Raji (cell line): Measurements from ENCODE around the gene MEOX2.

Source experiments
- POLR2A ChIP-seq: IDR thresholded peaks from 2 replicates; pipeline ENCODE4 v1.6.1; 2011; ENCODE audit warnings: low read depth, low read length, control low read depth; ENCODE audit not compliant: insufficient read depth

The MEOX2 gene

GRCh38 chr7:15685358-15686294 is 857 bp downstream of the MEOX2 start:
- TF ChIP-seq POLR2A: no peak

GRCh38 chr7:15684871-15685270 is 1.6 kb downstream of the MEOX2 start:
- no peak for TF ChIP-seq POLR2A

GRCh38 chr7:15684111-15684800 is 2.2 kb downstream of the MEOX2 start:
- no peak for TF ChIP-seq POLR2A

GRCh38 chr7:15682751-15683245 is 3.7 kb downstream of the MEOX2 start:
- TF ChIP-seq POLR2A: no peak

- TF ChIP-seq POLR2A: no peak
Measured at GRCh38 chr7:15682111-15682510, 4.4 kb downstream of the MEOX2 start.

- no peak for TF ChIP-seq POLR2A
Measured at GRCh38 chr7:15681631-15682030, 4.9 kb downstream of the MEOX2 start.

GRCh38 chr7:15681186-15681585 is 5.3 kb downstream of the MEOX2 start:
- TF ChIP-seq POLR2A: no peak

- no peak for TF ChIP-seq POLR2A
Measured at GRCh38 chr7:15680446-15680845, 6.0 kb downstream of the MEOX2 start.

- TF ChIP-seq POLR2A: no peak
Measured at GRCh38 chr7:15679306-15679705, 7.2 kb downstream of the MEOX2 start.

- TF ChIP-seq POLR2A: no peak
Measured at GRCh38 chr7:15678653-15679052, 7.8 kb downstream of the MEOX2 start.

- TF ChIP-seq POLR2A: no peak
Measured at GRCh38 chr7:15675379-15675778, 11.1 kb downstream of the MEOX2 start.

- TF ChIP-seq POLR2A: no peak
Measured at GRCh38 chr7:15674586-15674985, 11.9 kb downstream of the MEOX2 start.

- TF ChIP-seq POLR2A: no peak
Measured at GRCh38 chr7:15669443-15670090, 16.9 kb downstream of the MEOX2 start.

- no peak for TF ChIP-seq POLR2A
Measured at GRCh38 chr7:15667991-15668390, 18.5 kb downstream of the MEOX2 start.

GRCh38 chr7:15662451-15662850 is 24.0 kb downstream of the MEOX2 start:
- no peak for TF ChIP-seq POLR2A

- no peak for TF ChIP-seq POLR2A
Measured at GRCh38 chr7:15658247-15658646, 28.2 kb downstream of the MEOX2 start.

- TF ChIP-seq POLR2A: no peak
Measured at GRCh38 chr7:15652776-15653290, 33.6 kb downstream of the MEOX2 start.
